CD4-positive, alpha-beta memory T cell (primary cell): ENCODE measurements around the gene NUMA1. TPM values are rescaled to one million over a fixed set of nuclear protein-coding genes. Genes with fewer than 3 reads are reported as not detected.

Experiments
- CTCF ChIA-PET: fragments of 350-600 bp; sonication (Branson Sonifier 250); formaldehyde crosslinking; loops from one replicate; lab custom pipeline; 2021; ENCODE audit warnings: inconsistent platforms; ENCODE audit not compliant: partially characterized antibody; lab: Charles Lee
- POLR2A ChIA-PET: fragments of 350-600 bp; sonication (Branson Sonifier 250); formaldehyde crosslinking; loops from one replicate; lab custom pipeline; 2021; ENCODE audit not compliant: partially characterized antibody; lab: Charles Lee
- DNase-seq, 5 donors: peaks; one replicate each; pipeline versions ENCODE4 v3.0.0 to v3.0.0-alpha.2; 2020 to 2022; ENCODE audit warnings: mixed read lengths in 1 of 5
- H3K27ac ChIP-seq: one replicate; pipeline ENCODE4 v1.7.0; 2013; ENCODE audit warnings: low read depth, low read length
- H3K27me3 ChIP-seq: 2 replicates; pipeline ENCODE4 v1.7.0; 2013; ENCODE audit warnings: mild to moderate bottlenecking, low read length, moderate library complexity; ENCODE audit not compliant: insufficient read depth
- H3K36me3 ChIP-seq: 2 replicates; pipeline ENCODE4 v1.7.0; 2013; ENCODE audit warnings: mild to moderate bottlenecking, low read length, moderate library complexity; ENCODE audit not compliant: insufficient read depth
- H3K4me1 ChIP-seq: 2 replicates; pipeline ENCODE4 v1.7.0; 2013; ENCODE audit warnings: mild to moderate bottlenecking, low read length, moderate library complexity; ENCODE audit not compliant: insufficient read depth
- H3K4me3 ChIP-seq, 2 donors: one replicate each; pipeline ENCODE4 v1.7.0; 2013; ENCODE audit warnings: low read length in 2 of 2, mild to moderate bottlenecking in 1 of 2
- H3K9me3 ChIP-seq, 2 donors: one replicate each; pipeline ENCODE4 v1.7.0; 2013; ENCODE audit warnings: low read length in 2 of 2, control low read depth in 1 of 2; ENCODE audit not compliant: control insufficient read depth in 1 of 2
- H3K27ac Mint-ChIP-seq, 7 donors: one replicate each; pipeline ENCODE4 v1.8.0; 2020 to 2021; ENCODE audit warnings: mixed read lengths in 7 of 7, mild to moderate bottlenecking in 6 of 7, inconsistent platforms in 3 of 7, moderate library complexity in 3 of 7
- H3K27me3 Mint-ChIP-seq, 2 donors: one replicate each; pipeline ENCODE4 v1.8.0; 2020 to 2021; ENCODE audit warnings: mixed read lengths in 2 of 2
- H3K36me3 Mint-ChIP-seq, 2 donors: one replicate each; pipeline ENCODE4 v1.8.0; 2020 to 2021; ENCODE audit warnings: mixed read lengths in 2 of 2, inconsistent platforms in 1 of 2, mild to moderate bottlenecking in 1 of 2
- H3K4me1 Mint-ChIP-seq, 4 donors: one replicate each; pipeline ENCODE4 v1.8.0; 2020 to 2021; ENCODE audit warnings: mixed read lengths in 4 of 4, mild to moderate bottlenecking in 1 of 4
- H3K4me3 Mint-ChIP-seq, 8 donors: one replicate each; pipeline ENCODE4 v1.8.0; 2020 to 2021; ENCODE audit warnings: mixed read lengths in 8 of 8, mild to moderate bottlenecking in 7 of 8, moderate library complexity in 6 of 8, inconsistent platforms in 3 of 8
- H3K9me3 Mint-ChIP-seq, 8 donors: one replicate each; pipeline ENCODE4 v1.8.0; 2020 to 2021; ENCODE audit warnings: mixed read lengths in 8 of 8, mild to moderate bottlenecking in 5 of 8, inconsistent platforms in 3 of 8, moderate library complexity in 1 of 8
- intact Hi-C: fragments of 100-400 bp; cut with micrococcal nuclease; formaldehyde crosslinking; loops from one replicate; pipeline ENCODE4 v1.15.1; 2023
- polyA plus RNA-seq, 2 donors: library from polyadenylated mRNA; unstranded; fragments of 300-500 nt; fragmentation: Illumina TruSeq; gene quantifications; one replicate each; pipeline ENCODE4 v1.2.3, GENCODE V29; 2021
- total RNA-seq, 2 experiments: library from RNA; stranded (reverse); gene quantifications; one replicate each; pipeline ENCODE4 v1.2.3, GENCODE V29; 2021

NUMA1 gene
- total and polyA plus RNA-seq, 4 experiments from 2014 or later, result 4.0 to 380 (median 238) TPM

- Mint-ChIP-seq H3K9me3 (no peaks in the 10 kb centered on the region), H3K27me3 (no peaks in the 10 kb centered on the region), H3K36me3 (peaks cover 16 to 33% of the 10 kb centered on the region in 2 donors), H3K4me3 (no peak overlapping the region), H3K27ac (peak overlapping the region in 1 of 7 donors; percentile 94), H3K4me1 (peaks cover 19 to 40% (median 31%) of the 10 kb centered on the region in 4 donors)
- Histone ChIP-seq H3K27ac (no peak overlapping the region), H3K4me1 (peaks cover 26% of the 10 kb centered on the region), H3K9me3 (no peaks in the 10 kb centered on the region), H3K36me3 (peaks cover 11% of the 10 kb centered on the region), H3K27me3 (no peaks in the 10 kb centered on the region), H3K4me3 (no peak overlapping the region)
- intact Hi-C loops, result no loop called here
- no peak for DNase-seq
- ChIA-PET CTCF (interaction anchor here (1.2 to 2.9 kb wide), 3 partner anchors 20 to 93 kb away, joined by 4 to 19 read pairs (median 11); no protein-coding TSS in a partner anchor), POLR2A (interaction anchor here (0.6 to 1.4 kb wide), 3 partner anchors 11 to 725 kb away, joined by 3 read pairs; no protein-coding TSS in a partner anchor)
Measured at GRCh38 chr11:71997594-71997993, 82.7 kb downstream of the NUMA1 start.

GRCh38 chr11:71996946-71997345, 83.4 kb downstream of the NUMA1 start:
- CTCF ChIA-PET, result interaction anchor here (1.2 kb wide), 1 partner anchor 28 kb away, joined by 4 read pairs; no protein-coding TSS in a partner anchor
- Mint-ChIP-seq H3K4me1 (peaks cover 19 to 38% (median 29%) of the 10 kb centered on the region in 4 donors), H3K27me3 (no peaks in the 10 kb centered on the region), H3K27ac (peak overlapping the region in 3 of 7 donors; percentile 20 to 48 (median 20)), H3K4me3 (peak overlapping the region in 3 of 8 donors; percentile 36 to 50 (median 49)), H3K36me3 (peaks cover 10 to 28% of the 10 kb centered on the region in 2 donors), H3K9me3 (no peaks in the 10 kb centered on the region)
- POLR2A ChIA-PET, result interaction anchor here (1.4 kb wide), 1 partner anchor 43 kb away, joined by 3 read pairs; no protein-coding TSS in a partner anchor
- Histone ChIP-seq H3K4me1 (peaks cover 26% of the 10 kb centered on the region), H3K36me3 (peaks cover 6% of the 10 kb centered on the region), H3K27me3 (no peaks in the 10 kb centered on the region), H3K4me3 (no peak overlapping the region), H3K9me3 (no peaks in the 10 kb centered on the region), H3K27ac (no peak overlapping the region)
- intact Hi-C loops, result no loop called here
- no peak for DNase-seq

- H3K4me3 Mint-ChIP-seq, result peak overlapping the region in 1 of 8 donors; percentile 49
Measured at GRCh38 chr11:71996517-71996916, 83.8 kb downstream of the NUMA1 start.

GRCh38 chr11:71995726-71996291, 84.5 kb downstream of the NUMA1 start:
- intact Hi-C loops, result no loop called here
- Histone ChIP-seq H3K36me3 (peaks cover 3% of the 10 kb centered on the region), H3K4me3 (no peak overlapping the region), H3K27ac (no peak overlapping the region), H3K4me1 (peaks cover 26% of the 10 kb centered on the region), H3K27me3 (no peaks in the 10 kb centered on the region), H3K9me3 (no peaks in the 10 kb centered on the region)
- H3K27me3 Mint-ChIP-seq, result no peaks in the 10 kb centered on the region
- H3K27ac Mint-ChIP-seq, result no peak overlapping the region
- no peak for DNase-seq
- H3K36me3 Mint-ChIP-seq, result peaks cover 6 to 23% of the 10 kb centered on the region in 2 donors
- peaks cover 19 to 33% (median 26%) of the 10 kb centered on the region in 4 donors for H3K4me1 Mint-ChIP-seq
- POLR2A ChIA-PET, result no interaction called here
- no peak overlapping the region for H3K4me3 Mint-ChIP-seq
- CTCF ChIA-PET, result no interaction called here
- no peaks in the 10 kb centered on the region for H3K9me3 Mint-ChIP-seq

More at GRCh38 chr11:71996517-71996916, 83.8 kb downstream of the NUMA1 start:
- intact Hi-C loops, result no loop called here
- ChIA-PET CTCF (interaction anchor here (1.2 kb wide), 1 partner anchor 29 kb away, joined by 4 read pairs; no protein-coding TSS in a partner anchor), POLR2A (interaction anchor here (1.4 kb wide), 1 partner anchor 44 kb away, joined by 3 read pairs; no protein-coding TSS in a partner anchor)
- Histone ChIP-seq H3K9me3 (no peaks in the 10 kb centered on the region), H3K36me3 (peaks cover 6% of the 10 kb centered on the region), H3K4me1 (peaks cover 26% of the 10 kb centered on the region), H3K27ac (no peak overlapping the region), H3K27me3 (no peaks in the 10 kb centered on the region), H3K4me3 (no peak overlapping the region)
- Mint-ChIP-seq H3K9me3 (no peaks in the 10 kb centered on the region), H3K27me3 (no peaks in the 10 kb centered on the region), H3K4me1 (peaks cover 19 to 35% (median 26%) of the 10 kb centered on the region in 4 donors), H3K36me3 (peaks cover 6 to 24% of the 10 kb centered on the region in 2 donors), H3K27ac (peak overlapping the region in 1 of 7 donors; percentile 43)
- no peak for DNase-seq

- ChIA-PET CTCF (no interaction called here), POLR2A (no interaction called here)
- no peaks in the 10 kb centered on the region for H3K9me3 Mint-ChIP-seq
- H3K27ac Mint-ChIP-seq, result no peak overlapping the region
- H3K9me3 ChIP-seq, result no peaks in the 10 kb centered on the region
- H3K4me1 Mint-ChIP-seq, result peaks cover 17 to 23% (median 19%) of the 10 kb centered on the region in 4 donors
- no peaks in the 10 kb centered on the region for H3K27me3 ChIP-seq
- H3K27ac ChIP-seq, result no peak overlapping the region
- intact Hi-C loops, result no loop called here
- no peak overlapping the region for H3K4me3 ChIP-seq
- H3K4me3 Mint-ChIP-seq, result no peak overlapping the region
- H3K36me3 ChIP-seq, result no peaks in the 10 kb centered on the region
- H3K27me3 Mint-ChIP-seq, result no peaks in the 10 kb centered on the region
- H3K36me3 Mint-ChIP-seq, result peaks cover 11 to 26% of the 10 kb centered on the region in 2 donors
- DNase-seq, result no peak
- peaks cover 19% of the 10 kb centered on the region for H3K4me1 ChIP-seq
Measured at GRCh38 chr11:71994786-71995185, 85.6 kb downstream of the NUMA1 start.

- intact Hi-C loops, result no loop called here
- POLR2A ChIA-PET, result no interaction called here
- no peaks in the 10 kb centered on the region for H3K36me3 ChIP-seq
- H3K27ac ChIP-seq, result no peak overlapping the region
- CTCF ChIA-PET, result no interaction called here
- no peaks in the 10 kb centered on the region for H3K4me1 ChIP-seq
- no peak for DNase-seq
- Mint-ChIP-seq H3K9me3 (no peaks in the 10 kb centered on the region), H3K4me1 (peaks cover 0 to 4% (median under 1%) of the 10 kb centered on the region in 4 donors), H3K27me3 (no peaks in the 10 kb centered on the region), H3K4me3 (no peak overlapping the region), H3K27ac (no peak overlapping the region), H3K36me3 (peaks cover 11 to 22% of the 10 kb centered on the region in 2 donors)
- no peaks in the 10 kb centered on the region for H3K27me3 ChIP-seq
- H3K4me3 ChIP-seq, result no peak overlapping the region
- H3K9me3 ChIP-seq, result no peaks in the 10 kb centered on the region
Measured at GRCh38 chr11:71992136-71992730, 88.1 kb downstream of the NUMA1 start.

- Histone ChIP-seq H3K27me3 (no peaks in the 10 kb centered on the region), H3K4me1 (no peaks in the 10 kb centered on the region), H3K36me3 (no peaks in the 10 kb centered on the region), H3K27ac (no peak overlapping the region), H3K9me3 (no peaks in the 10 kb centered on the region), H3K4me3 (no peak overlapping the region)
- no peak for DNase-seq
- Mint-ChIP-seq H3K27me3 (no peaks in the 10 kb centered on the region), H3K4me1 (peaks cover 0 to 4% (median under 1%) of the 10 kb centered on the region in 4 donors), H3K27ac (peak overlapping the region in 2 of 7 donors; percentile 0 to 64), H3K36me3 (peaks cover 15 to 27% of the 10 kb centered on the region in 2 donors), H3K4me3 (no peak overlapping the region), H3K9me3 (peaks cover 0 to 2% (median 0%) of the 10 kb centered on the region in 8 donors)
- POLR2A ChIA-PET, result interaction anchor here (0.7 kb wide), 1 partner anchor 13 kb away, joined by 4 read pairs; no protein-coding TSS in a partner anchor
- intact Hi-C loops, result no loop called here
- CTCF ChIA-PET, result interaction anchor here (0.6 to 2.1 kb wide), 2 partner anchors 14 to 443 kb away, joined by 3 to 12 read pairs; partner anchors contain the start of gene CLPB
Measured at GRCh38 chr11:71991494-71991893, 88.8 kb downstream of the NUMA1 start.
